Neural progenitor cell (in vitro differentiated cells): Measurements from ENCODE around the gene LMBRD1.

Source experiments
- CTCF ChIP-seq: fragments of 200-600 bp; sonication (generic); IDR thresholded peaks from 2 replicates; pipeline ENCODE4 v1.5.1; 2017; ENCODE audit warnings: antibody characterized with exemption, mild to moderate bottlenecking
- EZH2 ChIP-seq: fragments of 200-600 bp; sonication (generic); IDR thresholded peaks from 2 replicates; pipeline ENCODE4 v1.6.1; 2017; ENCODE audit warnings: antibody characterized with exemption, mild to moderate bottlenecking, moderate library complexity
- EZH2phosphoT487 ChIP-seq: fragments of 200-600 bp; sonication (generic); IDR thresholded peaks from 2 replicates; pipeline ENCODE4 v1.6.1; 2017; ENCODE audit warnings: antibody characterized with exemption

GRCh38 chr6:69816026-69816425 is 19.2 kb upstream of the LMBRD1 start:
- TF ChIP-seq CTCF (no peak), EZH2 (no peak), EZH2phosphoT487 (no peak)
